Kidney epithelial cell (primary cell): ENCODE measurements around the gene PPM1L. TPM values are rescaled to one million over a fixed set of nuclear protein-coding genes. Genes with fewer than 3 reads are reported as not detected.
A peak's percentile ranks its signal among the peaks of the same experiment; 100 is the strongest.

Experiments used
- DNase-seq: peaks from one replicate; pipeline ENCODE4 v3.0.0-alpha.2; 2010; ENCODE audit warnings: low read depth
- H3K27me3 ChIP-seq: 2 replicates; pipeline ENCODE4 v1.6.0; 2011; ENCODE audit warnings: low read length; ENCODE audit not compliant: control insufficient read depth, insufficient read depth
- H3K36me3 ChIP-seq: 2 replicates; pipeline ENCODE4 v1.5.1; 2011; ENCODE audit warnings: low read length; ENCODE audit not compliant: control insufficient read depth, insufficient read depth
- H3K4me3 ChIP-seq: 2 replicates; pipeline ENCODE4 v1.5.1; 2011; ENCODE audit warnings: low read depth, mild to moderate bottlenecking, control low read depth, low read length
- total RNA-seq: library from RNA; depleted of rRNA; stranded (reverse); fragments of >200 nt; gene quantifications from 2 replicates; pipeline ENCODE4 v1.2.3, GENCODE V29; 2015
- TF ChIP-seq, protein P1 (sequence below): IDR thresholded peaks from 2 replicates; pipeline ENCODE4 v1.5.1; 2011; ENCODE audit warnings: mild to moderate bottlenecking, moderate library complexity, low read length, control low read depth, inconsistent platforms; ENCODE audit not compliant: insufficient read depth, poor library complexity, severe bottlenecking

The PPM1L gene
- total RNA-seq, 1 donor from 2014 or later, result 11.1 TPM

DNA sequence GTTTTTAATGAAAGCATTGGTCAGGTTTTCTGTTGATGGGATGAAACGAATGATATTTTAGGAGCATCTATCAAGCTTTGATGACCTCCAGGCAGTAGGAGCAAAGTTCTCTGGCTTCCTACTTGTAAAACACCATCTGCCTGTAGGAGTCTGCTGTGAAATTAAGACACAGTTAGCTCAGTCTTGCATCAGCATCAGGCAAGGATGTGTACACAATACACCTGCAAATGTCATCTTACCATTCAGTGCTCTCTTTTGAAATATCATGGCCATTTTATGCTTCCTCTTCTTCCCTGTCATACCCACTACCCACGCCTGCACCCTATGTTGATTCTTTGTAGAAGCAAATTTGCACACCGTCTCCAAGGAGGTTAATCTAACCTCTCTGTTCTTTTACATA is 310.9 kb downstream of the PPM1L start:
- TF ChIP-seq, protein P1, sequence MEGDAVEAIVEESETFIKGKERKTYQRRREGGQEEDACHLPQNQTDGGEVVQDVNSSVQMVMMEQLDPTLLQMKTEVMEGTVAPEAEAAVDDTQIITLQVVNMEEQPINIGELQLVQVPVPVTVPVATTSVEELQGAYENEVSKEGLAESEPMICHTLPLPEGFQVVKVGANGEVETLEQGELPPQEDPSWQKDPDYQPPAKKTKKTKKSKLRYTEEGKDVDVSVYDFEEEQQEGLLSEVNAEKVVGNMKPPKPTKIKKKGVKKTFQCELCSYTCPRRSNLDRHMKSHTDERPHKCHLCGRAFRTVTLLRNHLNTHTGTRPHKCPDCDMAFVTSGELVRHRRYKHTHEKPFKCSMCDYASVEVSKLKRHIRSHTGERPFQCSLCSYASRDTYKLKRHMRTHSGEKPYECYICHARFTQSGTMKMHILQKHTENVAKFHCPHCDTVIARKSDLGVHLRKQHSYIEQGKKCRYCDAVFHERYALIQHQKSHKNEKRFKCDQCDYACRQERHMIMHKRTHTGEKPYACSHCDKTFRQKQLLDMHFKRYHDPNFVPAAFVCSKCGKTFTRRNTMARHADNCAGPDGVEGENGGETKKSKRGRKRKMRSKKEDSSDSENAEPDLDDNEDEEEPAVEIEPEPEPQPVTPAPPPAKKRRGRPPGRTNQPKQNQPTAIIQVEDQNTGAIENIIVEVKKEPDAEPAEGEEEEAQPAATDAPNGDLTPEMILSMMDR, result no peak
- no peak for DNase-seq
- H3K4me3 ChIP-seq, result no peak overlapping the region
- H3K36me3 ChIP-seq, result no peaks in the 10 kb centered on the region
- no peaks in the 10 kb centered on the region for H3K27me3 ChIP-seq

DNA sequence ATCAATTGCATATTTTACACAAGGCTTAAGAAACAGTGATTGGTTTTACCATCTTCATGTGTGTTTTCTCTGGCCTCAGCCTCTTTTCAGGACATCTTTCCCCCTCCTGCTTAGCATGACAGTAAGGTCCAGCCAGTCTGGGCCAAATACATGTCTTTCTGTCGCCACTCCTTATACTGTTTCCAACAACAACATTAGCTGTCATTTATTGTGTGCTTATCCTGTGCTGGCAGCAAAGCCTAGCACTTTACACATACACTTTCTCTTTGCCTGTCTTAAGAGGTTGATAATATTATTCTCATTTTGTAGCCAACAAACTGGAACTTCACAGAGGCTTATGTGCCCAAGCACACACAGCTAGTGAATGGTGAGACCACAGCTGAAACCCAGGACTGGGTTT is 311.3 kb downstream of the PPM1L start:
- TF ChIP-seq, protein P1, result no peak
- no peak overlapping the region for H3K4me3 ChIP-seq
- no peaks in the 10 kb centered on the region for H3K27me3 ChIP-seq
- no peaks in the 10 kb centered on the region for H3K36me3 ChIP-seq
- DNase-seq, result no peak

DNA sequence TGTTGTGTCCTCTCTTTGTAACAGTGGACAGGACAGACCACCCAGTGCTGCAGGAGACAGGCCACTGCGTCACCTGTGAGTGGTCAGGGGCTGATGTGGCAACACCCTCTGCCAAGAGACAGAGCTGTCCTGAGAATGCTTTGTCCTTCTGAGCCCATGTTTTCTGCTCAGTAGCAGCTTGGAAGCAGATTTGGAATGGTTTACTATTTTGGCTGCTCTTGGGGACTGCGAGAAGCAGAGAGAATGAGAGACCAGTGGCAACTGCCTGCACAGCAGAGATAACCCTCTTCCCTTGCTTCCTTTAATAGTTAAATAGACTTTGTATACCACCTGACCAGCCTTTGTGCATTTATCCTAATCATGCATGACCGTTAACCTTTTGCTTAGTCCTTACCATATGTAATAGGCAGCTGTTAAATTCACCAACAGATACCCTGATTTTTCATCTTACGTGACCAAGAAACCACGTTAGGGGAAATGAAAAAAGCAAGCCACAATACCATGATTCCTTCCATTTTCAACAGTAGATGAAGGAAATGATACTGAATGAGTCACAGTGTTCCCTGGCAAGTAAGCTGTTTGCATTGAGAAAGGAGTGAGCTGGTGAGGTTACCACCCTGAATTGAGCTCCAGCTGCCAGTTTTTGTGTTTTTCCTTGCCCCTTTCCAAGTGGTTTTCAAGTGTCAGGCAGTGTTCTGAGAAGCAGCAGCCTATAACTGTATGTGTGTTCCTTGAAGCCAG is 313.6 kb downstream of the PPM1L start:
- Histone ChIP-seq H3K4me3 (no peak overlapping the region), H3K27me3 (no peaks in the 10 kb centered on the region), H3K36me3 (no peaks in the 10 kb centered on the region)
- peak; percentile 78 for DNase-seq
- TF ChIP-seq, protein P1, result no peak

DNA sequence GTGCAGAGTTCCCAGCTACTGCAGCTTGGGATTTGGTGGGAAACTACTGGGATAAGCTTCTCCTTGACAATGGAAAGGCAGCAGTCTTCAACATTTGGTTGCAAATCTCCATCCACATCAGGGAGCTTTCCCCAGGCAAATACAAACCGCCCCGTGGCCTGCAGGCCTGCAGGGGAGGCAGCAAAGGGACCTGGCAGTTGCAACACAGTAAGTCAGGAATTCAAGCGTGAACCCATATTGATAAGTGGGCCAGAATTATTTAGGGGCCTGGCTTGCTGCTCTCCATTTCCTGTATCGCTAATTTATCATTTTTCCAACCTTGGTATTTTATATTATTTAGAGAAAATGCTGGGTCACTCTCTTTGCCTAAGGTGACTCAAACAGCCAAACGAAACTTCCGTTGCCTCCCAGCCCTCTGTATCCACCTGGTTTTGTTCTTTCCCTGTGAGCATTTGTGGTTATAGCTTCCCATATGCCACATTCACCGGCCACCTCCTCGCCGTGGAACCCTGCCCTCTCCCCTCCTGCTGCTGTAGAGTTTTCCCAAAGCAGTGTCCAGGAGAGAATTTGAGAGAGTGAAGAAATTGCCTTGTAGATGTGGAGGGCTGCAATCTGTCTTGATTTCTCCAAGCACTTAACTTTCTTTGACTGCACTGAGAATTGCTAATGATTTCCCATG is 314.4 kb downstream of the PPM1L start:
- TF ChIP-seq, protein P1, result no peak
- no peak for DNase-seq
- Histone ChIP-seq H3K36me3 (no peaks in the 10 kb centered on the region), H3K4me3 (no peak overlapping the region), H3K27me3 (no peaks in the 10 kb centered on the region)

DNA sequence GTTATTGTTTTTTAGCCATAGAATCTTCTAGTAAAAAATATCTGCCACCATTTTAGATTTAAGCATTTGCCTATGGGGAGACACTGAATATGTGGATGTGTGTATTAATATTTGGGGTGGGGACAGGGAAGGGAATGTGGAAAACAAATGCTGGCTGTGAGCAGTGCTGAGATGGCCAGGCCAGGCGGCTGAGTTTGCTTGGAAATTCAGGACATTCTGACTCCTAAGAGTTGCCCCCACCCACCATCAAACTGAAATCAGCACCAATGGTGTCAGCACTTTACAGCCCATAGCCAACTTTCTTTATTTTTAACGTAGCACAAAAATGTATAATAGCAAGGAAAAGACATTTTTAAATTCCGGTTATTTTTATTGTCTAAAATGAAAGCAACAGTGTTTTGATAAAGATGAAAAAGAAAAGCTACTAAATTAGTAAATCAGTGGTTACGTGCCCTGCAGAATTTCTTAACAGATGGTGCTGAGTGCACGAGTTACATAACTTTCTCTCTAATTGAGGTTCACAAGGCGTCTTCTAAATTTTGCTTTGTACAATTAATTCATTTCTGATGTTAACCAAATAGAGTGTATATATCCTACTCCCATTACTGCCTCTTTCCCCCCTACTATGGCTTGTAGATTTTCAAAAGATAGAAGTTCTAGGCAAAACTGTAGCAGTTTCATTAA is 315.1 kb downstream of the PPM1L start:
- TF ChIP-seq, protein P1, result no peak
- Histone ChIP-seq H3K4me3 (no peak overlapping the region), H3K27me3 (no peaks in the 10 kb centered on the region), H3K36me3 (no peaks in the 10 kb centered on the region)
- DNase-seq, result no peak
